SKM-1 (cell line): ENCODE results near the gene MICAL1.

Source experiments
- DNase-seq: peaks from one replicate; lab custom pipeline; 2025; ENCODE audit not compliant: unreplicated experiment; lab: John Stamatoyannopoulos, UW

MICAL1 gene, protein sequence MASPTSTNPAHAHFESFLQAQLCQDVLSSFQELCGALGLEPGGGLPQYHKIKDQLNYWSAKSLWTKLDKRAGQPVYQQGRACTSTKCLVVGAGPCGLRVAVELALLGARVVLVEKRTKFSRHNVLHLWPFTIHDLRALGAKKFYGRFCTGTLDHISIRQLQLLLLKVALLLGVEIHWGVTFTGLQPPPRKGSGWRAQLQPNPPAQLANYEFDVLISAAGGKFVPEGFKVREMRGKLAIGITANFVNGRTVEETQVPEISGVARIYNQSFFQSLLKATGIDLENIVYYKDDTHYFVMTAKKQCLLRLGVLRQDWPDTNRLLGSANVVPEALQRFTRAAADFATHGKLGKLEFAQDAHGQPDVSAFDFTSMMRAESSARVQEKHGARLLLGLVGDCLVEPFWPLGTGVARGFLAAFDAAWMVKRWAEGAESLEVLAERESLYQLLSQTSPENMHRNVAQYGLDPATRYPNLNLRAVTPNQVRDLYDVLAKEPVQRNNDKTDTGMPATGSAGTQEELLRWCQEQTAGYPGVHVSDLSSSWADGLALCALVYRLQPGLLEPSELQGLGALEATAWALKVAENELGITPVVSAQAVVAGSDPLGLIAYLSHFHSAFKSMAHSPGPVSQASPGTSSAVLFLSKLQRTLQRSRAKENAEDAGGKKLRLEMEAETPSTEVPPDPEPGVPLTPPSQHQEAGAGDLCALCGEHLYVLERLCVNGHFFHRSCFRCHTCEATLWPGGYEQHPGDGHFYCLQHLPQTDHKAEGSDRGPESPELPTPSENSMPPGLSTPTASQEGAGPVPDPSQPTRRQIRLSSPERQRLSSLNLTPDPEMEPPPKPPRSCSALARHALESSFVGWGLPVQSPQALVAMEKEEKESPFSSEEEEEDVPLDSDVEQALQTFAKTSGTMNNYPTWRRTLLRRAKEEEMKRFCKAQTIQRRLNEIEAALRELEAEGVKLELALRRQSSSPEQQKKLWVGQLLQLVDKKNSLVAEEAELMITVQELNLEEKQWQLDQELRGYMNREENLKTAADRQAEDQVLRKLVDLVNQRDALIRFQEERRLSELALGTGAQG

GRCh38 chr6:109455437-109456110 lies at the start of gene MICAL1:
Gene MICAL1 (minus strand): TSS chr6:109455772. CDS start chr6:109454196, 1,576 bp downstream.
- DNase-seq, result no peak

DNA sequence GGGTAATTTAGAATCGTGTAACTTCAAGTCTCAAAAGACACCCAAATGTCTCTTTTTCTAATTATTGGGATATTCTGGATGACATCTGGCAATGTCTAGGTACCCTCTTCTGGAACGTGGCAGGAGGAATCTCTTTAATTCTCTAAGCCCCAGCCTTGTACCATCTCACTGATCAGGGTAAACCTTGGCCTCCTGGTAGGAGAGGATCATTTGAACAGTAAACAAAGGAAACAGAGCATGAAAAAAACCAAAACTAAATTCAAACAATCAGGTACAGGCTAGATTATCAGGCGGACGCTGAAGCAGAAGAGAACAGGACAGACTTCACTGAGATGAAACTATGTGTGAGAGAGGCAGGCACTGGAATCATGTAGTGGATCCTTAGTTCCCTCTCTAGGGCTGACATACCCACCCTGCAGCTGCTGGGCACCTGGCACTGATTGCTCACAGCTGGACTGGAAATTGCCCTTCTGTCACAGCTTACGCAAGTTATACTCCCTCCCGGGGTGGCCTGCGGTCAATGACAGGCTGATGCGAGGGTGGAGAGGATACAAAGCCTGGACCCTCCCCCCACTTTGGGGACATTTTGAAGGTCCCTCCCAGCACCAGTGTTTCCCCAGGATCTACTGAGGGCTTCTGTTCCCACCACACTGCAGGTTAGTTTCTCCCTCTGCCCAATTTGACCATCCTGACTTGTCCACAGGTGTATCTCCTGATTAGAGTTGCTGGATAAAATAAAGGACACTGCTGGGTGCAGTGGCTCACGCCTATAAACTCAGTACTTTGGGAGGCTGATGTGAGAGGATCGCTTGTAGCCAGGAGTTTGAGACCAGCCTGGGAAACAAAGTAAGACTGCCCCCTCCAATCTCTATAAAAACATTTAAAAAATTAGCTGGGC lies 48.0 kb upstream of the MICAL1 start:
- DNase-seq, result no peak

DNA sequence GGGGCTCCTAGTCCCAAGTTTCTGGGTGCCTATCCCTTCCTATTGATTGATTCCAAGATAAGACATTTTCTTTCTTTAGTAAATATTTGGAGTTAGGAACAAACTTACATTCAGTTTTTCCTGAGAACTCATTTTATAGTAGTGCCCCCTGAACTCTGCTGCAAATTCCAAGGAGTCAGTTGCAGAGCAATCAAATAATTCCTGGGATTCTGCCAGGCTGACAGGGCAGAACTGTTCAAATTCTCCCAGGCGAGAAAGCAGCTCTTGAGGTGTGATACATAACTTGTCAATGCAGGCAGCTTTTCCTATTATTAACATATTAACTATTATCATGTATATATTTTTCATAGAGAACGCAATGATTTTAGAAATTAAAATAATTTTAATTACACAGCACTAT lies 43.4 kb upstream of the MICAL1 start:
- no peak for DNase-seq

- DNase-seq, result no peak
Observed at GRCh38 chr6:109498052-109498451, 42.5 kb upstream of the MICAL1 start.

GRCh38 chr6:109496036-109496772 lies 40.6 kb upstream of the MICAL1 start:
- DNase-seq, result no peak

DNA sequence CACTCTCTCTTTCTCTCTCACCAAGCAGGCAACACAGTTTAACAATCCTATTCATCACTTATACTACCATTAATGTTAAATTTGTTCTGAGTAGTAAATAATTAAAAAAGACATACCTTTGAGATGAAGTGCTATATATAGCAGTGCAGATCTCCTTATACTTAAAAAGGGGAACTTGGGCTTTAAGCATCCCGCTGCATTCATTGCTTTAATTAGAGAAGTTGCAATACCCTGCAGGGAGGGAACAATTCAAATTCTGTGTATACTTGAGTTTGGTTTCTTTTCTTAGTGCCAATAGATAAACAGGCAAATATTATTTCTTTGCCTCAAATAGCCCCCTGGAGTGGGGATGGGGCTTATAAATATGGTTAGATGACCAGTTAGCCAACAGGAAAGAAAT lies 38.3 kb upstream of the MICAL1 start:
- peak; percentile 55 for DNase-seq

DNA sequence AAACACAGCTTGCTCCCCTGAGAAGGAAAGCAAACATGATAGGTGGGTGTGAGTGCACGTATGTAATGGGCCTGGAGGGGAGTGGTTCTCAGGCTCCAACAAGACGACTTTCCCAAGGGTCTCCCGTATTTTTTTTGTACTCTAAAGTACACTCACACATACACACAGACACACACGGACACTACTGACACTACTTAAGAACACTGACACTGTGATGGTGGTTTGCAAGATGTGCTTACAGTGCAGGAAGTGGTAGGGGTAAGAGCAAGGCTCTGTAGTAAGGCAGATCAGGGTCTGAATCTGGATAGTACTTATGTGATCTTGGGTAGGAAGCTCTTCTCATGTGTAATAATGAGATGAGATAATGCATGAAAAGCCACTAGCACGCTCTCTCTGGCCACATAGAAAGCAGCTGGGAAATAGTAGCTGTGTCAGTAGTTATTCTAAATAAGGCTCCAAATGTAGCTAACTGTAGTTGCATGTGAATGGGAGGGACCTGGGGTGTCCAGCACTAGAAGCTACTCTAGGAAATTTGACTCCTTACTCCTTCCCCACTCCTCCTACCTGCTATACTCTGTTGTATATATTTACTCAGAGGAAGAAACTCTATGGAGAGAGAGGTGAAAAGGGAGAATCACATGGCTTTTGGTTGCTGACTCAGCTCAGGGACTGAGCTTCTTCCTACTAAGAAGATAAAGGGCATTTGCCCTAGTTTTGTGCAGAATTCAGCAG lies 35.8 kb upstream of the MICAL1 start:
- no peak for DNase-seq

DNA sequence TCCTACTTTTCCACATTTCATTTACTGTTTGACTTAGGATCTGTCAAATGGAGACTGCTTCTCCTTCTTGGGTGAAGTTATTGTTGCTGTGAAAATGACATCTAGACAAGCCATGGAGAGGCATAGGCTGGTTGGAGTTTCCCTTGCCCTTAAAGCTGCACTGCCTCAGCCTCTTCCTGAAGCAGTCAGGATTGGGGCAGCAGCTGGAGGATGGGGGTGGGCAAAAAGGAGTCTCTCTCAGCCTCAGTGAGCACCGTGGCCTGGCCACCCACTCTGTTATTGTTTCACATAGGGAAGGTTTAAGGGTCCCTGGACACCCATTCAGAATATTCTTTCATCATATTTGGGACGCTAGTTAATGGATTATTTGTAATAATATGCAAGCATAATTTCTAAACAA lies 35.1 kb upstream of the MICAL1 start:
- no peak for DNase-seq

GRCh38 chr6:109488001-109488400 lies 32.4 kb upstream of the MICAL1 start:
- no peak for DNase-seq

- DNase-seq, result no peak
Observed at GRCh38 chr6:109486068-109486467, 30.5 kb upstream of the MICAL1 start.

DNA sequence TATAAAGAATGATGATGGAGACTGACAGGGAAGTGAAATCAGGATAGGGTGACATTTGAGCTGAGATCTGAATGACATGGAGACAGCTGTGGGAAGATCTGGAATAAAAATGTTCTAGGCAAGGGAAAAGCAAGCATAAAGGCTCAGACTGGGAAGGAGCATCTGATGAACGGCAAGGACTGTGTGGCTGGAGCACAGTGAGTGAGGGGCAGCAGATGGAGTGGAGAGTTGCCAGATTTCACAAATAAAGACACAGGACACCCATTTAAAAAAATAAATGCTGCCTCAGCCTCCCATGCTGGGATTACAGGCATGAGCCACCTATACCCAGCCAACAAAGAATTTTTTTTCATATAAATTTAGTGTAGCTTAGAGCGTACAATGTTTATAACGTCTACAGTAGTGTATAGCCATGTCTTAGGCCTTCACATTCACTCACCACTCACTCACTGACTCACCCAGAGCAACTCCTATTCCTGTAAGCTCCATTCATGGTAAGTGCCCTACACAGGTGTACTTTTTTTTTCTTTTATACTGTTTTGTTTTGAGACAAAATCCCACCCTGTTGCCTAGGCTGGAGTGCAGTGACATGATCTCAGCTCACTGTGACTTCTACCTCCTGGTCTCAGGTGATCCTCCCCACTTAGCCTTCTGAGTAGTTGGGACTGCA lies 29.8 kb upstream of the MICAL1 start:
- DNase-seq, result no peak

DNA sequence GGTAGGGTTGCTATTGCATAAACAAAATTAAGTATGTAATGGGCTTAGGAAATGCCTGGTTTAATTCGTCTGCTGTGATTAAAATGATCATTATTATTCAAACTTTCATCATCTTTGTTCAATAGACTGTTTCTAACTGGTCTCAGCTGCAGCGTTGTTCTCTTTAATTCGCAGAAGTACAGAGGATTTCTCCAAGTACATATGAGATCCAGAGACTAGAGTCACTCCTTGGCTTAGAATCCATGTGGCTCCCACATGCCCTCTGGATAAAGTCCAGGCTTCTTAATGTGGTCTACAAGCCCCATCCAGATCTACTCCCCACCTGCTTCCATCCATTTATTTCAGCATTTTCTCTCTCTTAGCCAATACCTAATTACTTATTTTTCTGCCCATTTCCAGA lies 28.6 kb upstream of the MICAL1 start:
- DNase-seq, result no peak

- no peak for DNase-seq
Observed at GRCh38 chr6:109483735-109484057, 28.1 kb upstream of the MICAL1 start.

DNA sequence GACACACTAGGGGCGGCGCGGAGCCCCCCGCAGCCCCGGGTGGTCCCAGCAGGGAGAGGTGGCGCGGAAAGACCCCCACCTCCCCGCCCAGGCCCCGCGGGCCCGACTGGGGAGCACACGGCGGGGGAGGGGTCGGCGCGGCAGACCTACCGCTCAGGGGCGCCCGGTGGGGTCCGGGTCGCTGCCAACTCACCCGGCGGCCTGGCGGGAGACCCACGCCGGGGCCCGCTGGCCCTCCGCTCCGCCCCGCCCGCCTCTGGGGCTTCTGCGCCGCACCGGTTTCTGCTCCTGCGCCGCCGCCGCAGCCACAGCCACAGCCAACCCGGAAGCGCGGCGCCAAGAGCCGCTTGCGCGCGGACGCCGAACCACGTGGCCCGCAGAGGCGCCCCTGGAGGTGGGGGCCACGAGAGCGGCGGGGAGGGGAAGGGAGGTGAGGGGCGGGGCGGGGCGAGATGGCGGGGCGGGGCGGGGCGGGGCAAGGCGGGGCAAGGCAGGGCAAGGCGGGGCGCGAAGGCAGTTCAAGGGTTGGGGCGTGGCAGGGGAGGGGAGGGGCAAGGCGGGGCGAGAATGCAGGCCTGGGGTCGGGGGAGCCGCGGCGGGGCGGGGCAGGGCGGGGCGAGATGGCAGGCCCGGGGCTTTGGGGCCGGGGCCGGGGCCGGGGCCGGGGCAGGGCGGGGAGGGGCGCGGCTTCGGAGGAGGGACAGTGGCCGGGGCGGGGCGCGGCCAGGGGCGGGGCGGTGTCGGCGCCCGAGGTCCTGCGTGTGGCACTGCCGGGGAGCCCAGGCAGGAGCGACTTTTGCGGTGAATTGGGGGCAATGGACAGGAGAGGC lies 27.5 kb upstream of the MICAL1 start, which contains the start of gene ZBTB24:
Gene ZBTB24, minus strand, starts transcription at position 315 of the 830 bp plus-strand sequence. CDS start 1,193 bp downstream, outside the sequence.
- peak; percentile 74 for DNase-seq

- DNase-seq, result no peak
Observed at GRCh38 chr6:109480993-109481480, 25.5 kb upstream of the MICAL1 start.

DNA sequence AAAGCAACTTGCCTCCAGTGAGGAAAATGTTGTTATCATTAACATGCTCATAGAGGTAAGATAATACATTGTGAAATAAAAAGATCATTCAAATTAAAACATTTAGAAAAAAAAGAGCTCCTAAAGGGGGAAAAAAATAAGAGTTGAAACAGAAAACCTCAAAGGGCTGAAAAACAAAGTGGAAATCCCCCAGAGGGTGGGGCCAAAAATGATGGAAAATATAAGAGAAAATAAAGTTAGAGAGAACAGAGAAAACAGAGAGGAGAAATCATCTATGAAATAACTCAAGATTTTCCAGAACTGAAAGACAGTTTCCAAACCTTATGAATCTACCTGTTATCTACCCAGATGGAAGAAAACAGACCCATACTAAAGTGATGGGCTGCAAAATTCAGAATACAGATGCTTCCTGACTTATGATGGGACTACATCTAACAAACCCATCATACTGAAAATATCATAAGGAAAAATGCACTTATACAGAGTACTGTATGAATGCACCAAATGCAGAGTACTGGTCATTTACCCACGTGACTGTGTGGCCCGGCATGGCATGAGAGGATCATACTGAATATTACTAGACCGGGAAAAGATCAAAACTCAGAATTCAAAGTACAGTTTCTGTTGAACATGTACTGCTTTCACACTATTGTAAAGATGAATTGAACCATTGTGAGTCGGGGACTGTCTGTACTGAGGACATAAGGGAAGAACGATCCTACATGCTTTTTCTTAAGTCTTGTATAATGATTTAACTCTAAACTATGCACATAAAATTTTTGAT lies 23.5 kb upstream of the MICAL1 start:
- DNase-seq, result no peak
